ENCODE results near the gene L3MBTL3.

The L3MBTL3 gene

DNA sequence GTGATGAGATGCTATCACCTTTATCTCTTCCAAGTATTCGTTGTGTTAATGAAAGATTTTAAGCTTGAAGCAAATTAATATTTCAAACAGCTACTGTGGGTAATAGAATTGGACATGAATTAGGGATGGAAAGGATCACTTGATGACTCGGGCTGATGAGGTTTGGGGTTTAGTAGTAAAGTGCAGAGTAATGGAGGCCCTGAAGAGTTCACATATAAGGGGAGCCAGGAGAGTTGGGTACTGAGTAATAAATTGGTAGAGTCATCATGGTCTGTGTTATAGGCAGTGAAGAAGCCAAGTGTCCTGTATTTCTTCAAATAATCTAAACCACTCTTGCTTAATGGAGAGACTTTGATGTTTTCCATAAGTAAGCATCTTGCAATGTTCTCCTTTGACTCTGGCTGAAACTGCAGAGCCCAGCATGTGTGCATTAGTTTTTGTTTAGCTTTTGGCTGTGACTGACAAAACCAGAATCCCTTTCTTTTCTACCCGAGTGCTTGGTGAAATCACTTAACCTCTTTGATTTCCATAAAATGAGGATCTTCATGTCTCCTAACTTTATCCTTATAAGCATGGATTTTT lies 57.6 kb downstream of the L3MBTL3 start:
- TF ChIP-seq, protein P1, sequence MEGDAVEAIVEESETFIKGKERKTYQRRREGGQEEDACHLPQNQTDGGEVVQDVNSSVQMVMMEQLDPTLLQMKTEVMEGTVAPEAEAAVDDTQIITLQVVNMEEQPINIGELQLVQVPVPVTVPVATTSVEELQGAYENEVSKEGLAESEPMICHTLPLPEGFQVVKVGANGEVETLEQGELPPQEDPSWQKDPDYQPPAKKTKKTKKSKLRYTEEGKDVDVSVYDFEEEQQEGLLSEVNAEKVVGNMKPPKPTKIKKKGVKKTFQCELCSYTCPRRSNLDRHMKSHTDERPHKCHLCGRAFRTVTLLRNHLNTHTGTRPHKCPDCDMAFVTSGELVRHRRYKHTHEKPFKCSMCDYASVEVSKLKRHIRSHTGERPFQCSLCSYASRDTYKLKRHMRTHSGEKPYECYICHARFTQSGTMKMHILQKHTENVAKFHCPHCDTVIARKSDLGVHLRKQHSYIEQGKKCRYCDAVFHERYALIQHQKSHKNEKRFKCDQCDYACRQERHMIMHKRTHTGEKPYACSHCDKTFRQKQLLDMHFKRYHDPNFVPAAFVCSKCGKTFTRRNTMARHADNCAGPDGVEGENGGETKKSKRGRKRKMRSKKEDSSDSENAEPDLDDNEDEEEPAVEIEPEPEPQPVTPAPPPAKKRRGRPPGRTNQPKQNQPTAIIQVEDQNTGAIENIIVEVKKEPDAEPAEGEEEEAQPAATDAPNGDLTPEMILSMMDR (IDR thresholded peaks at IDR 0.05), result no peak
- TF ChIP-seq ZFX (IDR thresholded peaks at IDR 0.05; ENCODE audit: borderline replicate concordance), result no peak
- no peak overlapping the region for H3K27ac ChIP-seq

DNA sequence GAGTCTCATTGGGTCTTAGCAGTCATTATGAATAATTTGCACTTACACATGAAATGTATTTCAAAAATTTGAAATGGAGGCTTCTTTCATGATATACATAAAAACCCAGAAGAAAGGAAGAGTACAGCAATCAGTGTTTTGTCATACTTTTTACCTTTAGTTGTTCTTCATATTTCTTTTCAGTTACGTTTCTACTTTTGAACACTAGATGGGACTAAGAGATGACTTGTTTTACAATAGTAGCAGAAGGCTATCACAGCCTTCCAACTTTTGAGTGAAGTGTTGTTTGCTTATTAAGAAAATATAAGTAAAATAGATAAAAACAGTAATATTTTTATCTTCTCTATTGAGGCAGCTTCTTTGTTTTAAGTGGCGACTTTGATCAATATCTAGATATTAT lies 58.1 kb downstream of the L3MBTL3 start:
- no peak overlapping the region for H3K27ac ChIP-seq
- TF ChIP-seq ZFX (IDR thresholded peaks at IDR 0.05; ENCODE audit: borderline replicate concordance), result no peak
- TF ChIP-seq, protein P1 (IDR thresholded peaks at IDR 0.05), result 0 out of 2 replicates have a peak, but pooled peaks have one; percentile 10

DNA sequence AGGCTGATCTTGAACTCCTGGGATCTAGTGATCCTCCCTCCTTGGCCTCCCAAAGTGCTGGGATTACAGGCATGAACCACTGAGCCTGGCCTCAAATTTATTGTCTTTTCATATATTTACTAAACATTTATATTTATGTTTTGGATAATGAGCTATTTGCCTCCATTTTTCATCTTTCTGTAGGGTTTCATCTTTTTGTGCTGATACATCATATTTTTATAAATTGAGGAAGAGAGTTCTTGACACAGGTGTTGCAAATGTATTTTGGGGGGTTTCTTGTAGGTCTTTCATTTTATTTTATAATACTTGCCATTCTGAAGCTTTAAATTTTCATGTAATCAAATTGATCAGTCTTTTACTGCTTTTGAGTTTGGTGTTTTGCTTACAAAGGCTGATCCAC lies 72.4 kb downstream of the L3MBTL3 start:
- TF ChIP-seq, protein P1 (IDR thresholded peaks at IDR 0.05), result no peak
- TF ChIP-seq ZFX (IDR thresholded peaks at IDR 0.05; ENCODE audit: borderline replicate concordance), result no peak
- H3K27ac ChIP-seq, result no peak overlapping the region

DNA sequence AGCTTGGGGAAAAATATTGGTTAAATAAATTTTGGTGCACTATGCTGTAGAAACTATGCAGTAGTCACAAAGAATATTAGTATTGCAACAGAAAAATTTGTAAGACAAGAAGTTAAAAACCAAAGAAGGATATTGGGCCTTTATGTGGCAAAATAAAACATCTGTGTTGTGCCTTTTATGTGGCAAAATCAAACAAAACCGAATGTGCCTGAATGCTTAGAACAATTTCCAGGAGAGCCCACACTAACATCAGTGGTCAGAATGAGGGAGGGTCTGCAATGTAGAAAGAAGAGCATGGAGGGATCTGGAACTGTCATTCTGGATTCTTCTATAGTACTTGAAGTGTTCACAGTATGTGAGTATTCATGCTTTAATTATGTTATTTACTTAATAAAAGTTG lies 75.2 kb downstream of the L3MBTL3 start:
- TF ChIP-seq ZFX (IDR thresholded peaks at IDR 0.05; ENCODE audit: borderline replicate concordance), result no peak
- TF ChIP-seq, protein P1 (IDR thresholded peaks at IDR 0.05), result no peak
- no peak overlapping the region for H3K27ac ChIP-seq

DNA sequence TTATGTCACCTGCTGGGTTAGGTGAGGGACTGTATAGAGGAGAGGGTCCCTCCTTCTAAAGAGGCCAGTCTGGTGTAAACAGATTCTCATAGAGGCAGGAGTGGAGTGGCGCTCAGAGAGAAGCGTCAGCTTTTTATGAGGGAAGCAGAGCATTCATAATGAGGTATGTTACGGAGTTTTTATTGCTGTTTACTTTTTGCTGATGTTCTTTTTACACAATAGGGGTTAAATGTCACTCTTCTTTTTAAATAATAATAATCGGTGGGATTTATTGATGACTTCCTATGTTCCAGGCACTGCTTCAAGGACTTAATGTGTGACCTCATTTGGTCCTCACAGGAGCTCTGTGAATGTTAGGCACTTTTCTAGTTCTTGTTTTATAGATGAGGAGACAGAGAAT lies 79.9 kb downstream of the L3MBTL3 start:
- TF ChIP-seq, protein P1 (IDR thresholded peaks at IDR 0.05), result no peak
- no peak for TF ChIP-seq ZFX (IDR thresholded peaks at IDR 0.05; ENCODE audit: borderline replicate concordance)
- H3K27ac ChIP-seq, result no peak overlapping the region

DNA sequence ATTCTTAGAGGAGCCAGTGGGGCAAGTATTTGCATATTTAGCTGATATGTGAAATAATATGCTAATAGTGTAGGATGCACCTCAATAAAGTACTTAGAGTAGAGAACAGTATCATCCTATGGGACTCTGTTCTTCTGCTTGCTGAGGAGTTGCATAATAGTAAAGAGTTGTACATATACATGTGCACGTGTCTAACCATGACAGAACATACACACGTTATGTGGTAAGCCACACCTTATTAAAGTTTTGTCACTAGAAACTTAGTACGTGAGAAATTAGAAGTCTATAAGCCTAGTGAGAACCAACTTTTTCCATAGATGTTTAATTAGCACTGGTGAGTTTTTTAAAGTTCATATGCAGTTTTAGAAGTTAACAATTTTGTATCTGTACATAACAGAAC lies 80.7 kb downstream of the L3MBTL3 start:
- TF ChIP-seq ZFX (IDR thresholded peaks at IDR 0.05; ENCODE audit: borderline replicate concordance), result no peak
- TF ChIP-seq, protein P1 (IDR thresholded peaks at IDR 0.05), result no peak
- H3K27ac ChIP-seq, result no peak overlapping the region

DNA sequence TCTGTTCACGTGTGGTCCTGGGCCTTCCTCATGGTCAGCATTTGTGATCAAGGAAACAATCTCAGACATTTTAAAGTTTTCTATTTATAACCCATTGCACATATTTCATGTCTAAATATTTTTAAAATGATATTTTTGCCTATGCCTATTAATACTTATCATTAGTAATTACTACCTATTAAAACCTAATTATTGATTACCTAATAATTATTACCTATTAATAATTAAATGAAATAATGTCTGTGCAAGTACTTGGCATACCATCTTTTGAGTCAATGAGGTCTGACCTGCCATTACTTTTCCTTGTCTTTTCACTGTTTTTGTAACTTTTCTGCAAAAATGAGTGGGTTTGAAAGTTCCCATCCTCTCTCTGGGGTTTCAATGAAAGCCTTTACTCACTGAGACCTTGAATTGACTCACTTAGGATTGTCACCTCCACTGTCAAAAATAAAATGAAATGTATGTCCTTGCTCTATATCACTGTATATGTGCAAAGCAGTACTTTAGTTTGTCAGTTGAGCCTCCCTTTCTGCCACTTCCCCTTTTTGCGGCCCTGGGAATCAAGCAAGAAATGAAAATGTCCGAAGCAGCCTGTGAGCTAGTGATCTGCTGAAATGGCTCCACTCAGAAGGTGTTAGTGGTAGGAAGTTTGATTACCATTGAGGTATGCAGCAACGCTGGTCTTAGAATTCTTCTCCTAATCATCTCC lies 87.8 kb downstream of the L3MBTL3 start:
- TF ChIP-seq ZFX (IDR thresholded peaks at IDR 0.05; ENCODE audit: borderline replicate concordance), result no peak
- TF ChIP-seq, protein P1 (IDR thresholded peaks at IDR 0.05), result no peak
- H3K27ac ChIP-seq, result no peak overlapping the region

All from 22Rv1 (cell line).